HCT116 (cell line): ENCODE results near the gene CARD18. TPM values are rescaled to one million over a fixed set of nuclear protein-coding genes. Genes with fewer than 3 reads are reported as not detected.
"Not testable (repeated sequence)": the region's sequence is repeated elsewhere in the genome, so short reads cannot be mapped to it uniquely, and the experiment has no call there.

Experiments
- ATAC-seq: fragments of 200-7000 bp; cut with Tn5 transposase; 2 replicates; pipeline ENCODE4 v1.9.1; 2020; ENCODE audit warnings: mild to moderate bottlenecking, moderate library complexity
- BruUV-seq: library from RNA; stranded (reverse); fragments of 400-500 nt; replicated peaks from 2 replicates; lab custom pipeline; 2021; lab: Mats Ljungman, UMichigan
- CTCF ChIA-PET: fragments of 300-600 bp; sonication (Branson Sonifier 250); formaldehyde crosslinking; loops from one replicate; lab custom pipeline; 2021; ENCODE audit warnings: antibody characterized with exemption; lab: Charles Lee
- POLR2A ChIA-PET: fragments of 300-600, 350-600 bp; sonication (Branson Sonifier 250); formaldehyde crosslinking; loops from one replicate; lab custom pipeline; 2021; ENCODE audit warnings: antibody characterized with exemption; lab: Charles Lee
- RAD21 ChIA-PET, 2 experiments: fragments of 300-600 bp; sonication (Branson Sonifier 250); formaldehyde crosslinking; loops; one replicate each; lab custom pipeline; 2023; ENCODE audit warnings: low total read pairs in 2 of 2; ENCODE audit not compliant: uncharacterized antibody in 2 of 2, unreplicated experiment in 2 of 2, low non-redundant PET in 1 of 2; lab: Charles Lee
- DNase-seq: peaks from one replicate; pipeline ENCODE4 v3.0.0-alpha.2; 2010; ENCODE audit warnings: low read depth, low spot score
- H2AFZ ChIP-seq: fragments of 200-600 bp; shearing (Covaris generic), sonication (generic); 2 replicates; pipeline ENCODE4 v1.6.1; 2017; ENCODE audit warnings: low read depth, mixed run types, mixed read lengths, antibody characterized with exemption, low read length; ENCODE audit not compliant: poor library complexity, severe bottlenecking
- H3K27ac ChIP-seq: 2 replicates; pipeline ENCODE4 v1.5.1; 2012; ENCODE audit warnings: low read depth, low read length
- H3K27me3 ChIP-seq: fragments of 200-600 bp; sonication (generic); 2 replicates; pipeline ENCODE4 v1.6.1; 2016; ENCODE audit warnings: mixed run types, low read length, mixed read lengths; ENCODE audit not compliant: insufficient read depth
- H3K36me3 ChIP-seq, 2 experiments: fragments of 200-500 bp in 1 of 2; fragments of 200-600 bp in 1 of 2; sonication (Bioruptor generic) in 1 of 2; sonication (generic) in 1 of 2; 2 replicates each; pipeline versions ENCODE4 v1.5.1 to v1.6.1; 2014 to 2016; ENCODE audit warnings: low read length in 2 of 2, inconsistent platforms in 1 of 2, mixed read lengths in 1 of 2, mixed run types in 1 of 2; ENCODE audit not compliant: insufficient read depth in 2 of 2, control insufficient read depth in 1 of 2
- H3K4me1 ChIP-seq, 2 experiments: fragments of 200-600 bp in 1 of 2; sonication (generic) in 1 of 2; 2 replicates each; pipeline versions ENCODE4 v1.5.1 to v1.6.1; 2012 to 2017; ENCODE audit warnings: low read length in 2 of 2, inconsistent platforms in 1 of 2, mild to moderate bottlenecking in 1 of 2, mixed read lengths in 1 of 2, mixed run types in 1 of 2, moderate library complexity in 1 of 2; ENCODE audit not compliant: insufficient read depth in 2 of 2, control insufficient read depth in 1 of 2
- H3K4me2 ChIP-seq: fragments of 200-600 bp; sonication (generic); 2 replicates; pipeline ENCODE4 v1.6.1; 2017; ENCODE audit warnings: mixed run types, low read length, mixed read lengths
- H3K4me3 ChIP-seq, 2 experiments: fragments of 200-600 bp in 1 of 2; sonication (generic) in 1 of 2; replicated peaks in 1 of 2; 2 replicates each; pipeline ENCODE4 v1.5.1; 2011 to 2016; ENCODE audit warnings: low read length in 2 of 2, control low read depth in 1 of 2, low read depth in 1 of 2, mild to moderate bottlenecking in 1 of 2, mixed read lengths in 1 of 2, mixed run types in 1 of 2
- H3K79me2 ChIP-seq: fragments of 200-600 bp; sonication (generic); 2 replicates; pipeline ENCODE4 v1.6.1; 2017; ENCODE audit warnings: mild to moderate bottlenecking, mixed run types, low read length, moderate library complexity, mixed read lengths; ENCODE audit not compliant: insufficient read depth
- H3K9ac ChIP-seq: fragments of 200-600 bp; sonication (generic); 2 replicates; pipeline ENCODE4 v1.6.1; 2016; ENCODE audit warnings: low read length, mixed read lengths
- H3K9me2 ChIP-seq: fragments of 200-600 bp; sonication (generic), shearing (Covaris generic); 2 replicates; pipeline ENCODE4 v1.6.1; 2017; ENCODE audit warnings: mixed run types, mild to moderate bottlenecking, moderate library complexity; ENCODE audit not compliant: insufficient read depth
- H3K9me3 ChIP-seq, 2 experiments: fragments of 200-500 bp in 1 of 2; fragments of 200-600 bp in 1 of 2; sonication (Bioruptor generic) in 1 of 2; sonication (generic) in 1 of 2; 2 replicates each; pipeline ENCODE4 v1.6.1; 2014 to 2017; ENCODE audit warnings: low read length in 2 of 2, mixed read lengths in 2 of 2, inconsistent platforms in 1 of 2, low read depth in 1 of 2, mild to moderate bottlenecking in 1 of 2, mixed run types in 1 of 2, moderate library complexity in 1 of 2; ENCODE audit not compliant: control insufficient read depth in 1 of 2, insufficient read depth in 1 of 2
- H4K20me1 ChIP-seq: fragments of 200-600 bp; sonication (generic), shearing (Covaris generic); 2 replicates; pipeline ENCODE4 v1.6.1; 2017; ENCODE audit warnings: mixed run types, mild to moderate bottlenecking, moderate library complexity; ENCODE audit not compliant: insufficient read depth
- CBX3 ChIP-seq: IDR thresholded peaks from 2 replicates; pipeline ENCODE4 v1.6.1; 2012; ENCODE audit warnings: low read depth
- CEBPB ChIP-seq: IDR thresholded peaks from 2 replicates; pipeline ENCODE4 v1.6.1; 2012; ENCODE audit warnings: low read depth
- CTCF ChIP-seq, 3 experiments: fragments of 200-600 bp in 1 of 3; sonication (generic) in 1 of 3; IDR thresholded peaks in 2 of 3; conservative IDR thresholded peaks in 1 of 3; 2 replicates each; pipeline ENCODE4 v1.5.1; 2012 to 2017; ENCODE audit warnings: low read depth in 2 of 3, low read length in 2 of 3, antibody characterized with exemption in 1 of 3, borderline replicate concordance in 1 of 3, control low read depth in 1 of 3, mild to moderate bottlenecking in 1 of 3, mixed read lengths in 1 of 3, mixed run types in 1 of 3, moderate library complexity in 1 of 3; ENCODE audit not compliant: insufficient read depth in 1 of 3
- FOSL1 ChIP-seq: IDR thresholded peaks from 2 replicates; pipeline ENCODE4 v1.6.1; 2012; ENCODE audit warnings: low read depth
- RAD21 ChIP-seq: IDR thresholded peaks from 2 replicates; pipeline ENCODE4 v1.6.1; 2012; ENCODE audit warnings: low read depth, mild to moderate bottlenecking
- TCF7L2 ChIP-seq: IDR thresholded peaks from 2 replicates; pipeline ENCODE4 v1.7.0; 2011; ENCODE audit warnings: borderline replicate concordance, inconsistent platforms; ENCODE audit not compliant: insufficient read depth, insufficient read length; ENCODE audit errors: extremely low read depth
- YY1 ChIP-seq: IDR thresholded peaks from 2 replicates; pipeline ENCODE4 v1.6.1; 2011; ENCODE audit warnings: low read length, low read depth, moderate library complexity, mild to moderate bottlenecking; ENCODE audit not compliant: insufficient replicate concordance; ENCODE audit errors: extremely low read depth
- intact Hi-C: fragments of 100-400 bp; cut with micrococcal nuclease; formaldehyde crosslinking; loops from 2 replicates; pipeline ENCODE4 v1.10.0; 2022
- total RNA-seq: library from RNA; stranded (reverse); gene quantifications from one replicate; pipeline ENCODE4 v1.2.1, GENCODE V29; 2021; ENCODE audit not compliant: unreplicated experiment

Gene CARD18
- total RNA-seq, 1 experiment from 2014 or later: not detected

DNA sequence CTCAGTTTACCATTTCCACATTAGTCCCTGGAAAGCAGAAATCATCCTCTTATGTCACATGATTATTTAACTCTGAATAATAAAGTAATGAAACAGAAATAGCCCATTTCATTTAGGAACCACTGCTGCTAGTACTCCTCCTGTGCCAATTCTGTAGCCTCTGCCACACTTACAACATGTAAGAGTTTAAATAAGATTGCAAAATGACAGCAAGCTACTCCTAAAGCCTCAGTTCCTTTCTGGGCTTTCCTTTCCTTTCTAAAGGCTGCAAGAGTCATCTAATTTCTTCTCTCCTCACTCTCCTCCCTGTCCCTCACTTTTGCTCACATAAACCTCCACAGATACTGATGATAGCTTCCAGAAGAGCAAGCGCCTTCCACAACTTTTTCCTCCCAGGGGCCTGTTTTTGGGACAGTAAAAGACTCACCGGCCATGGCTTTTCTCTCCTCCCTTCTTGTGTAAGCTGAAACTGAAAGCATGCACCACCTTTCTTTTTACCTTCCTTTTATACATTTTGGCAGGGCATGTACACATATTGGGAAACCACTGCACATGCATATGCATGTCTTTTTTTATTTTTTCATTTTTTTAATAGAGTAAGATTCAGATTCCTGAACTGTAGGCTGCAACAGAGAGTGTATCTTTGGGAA lies 38.5 kb downstream of the CARD18 start:
- Histone ChIP-seq H3K9me3 (no peaks in the 10 kb centered on the region), H2AFZ (no peak overlapping the region), H3K79me2 (no peaks in the 10 kb centered on the region), H3K27me3 (no peaks in the 10 kb centered on the region), H3K9ac (no peak overlapping the region), H3K4me2 (no peak overlapping the region), H3K36me3 (no peaks in the 10 kb centered on the region), H3K4me3 (no peak overlapping the region), H3K4me1 (peaks cover 0 to 6% of the 10 kb centered on the region in 2 experiments; a peak in 1 of 4 replicates), H3K9me2 (no peaks in the 10 kb centered on the region), H3K27ac (no peak overlapping the region), H4K20me1 (no peaks in the 10 kb centered on the region)
- CTCF ChIA-PET: no interaction called here
- no TSS peak for BruUV-seq
- POLR2A ChIA-PET: no interaction called here
- ATAC-seq (no peak), DNase-seq (no peak)
- intact Hi-C loops: no loop called here
- RAD21 ChIA-PET: no interaction called here
- no peak for TF ChIP-seq CEBPB
- TF ChIP-seq CBX3: no peak

- Histone ChIP-seq H3K27me3 (no peaks in the 10 kb centered on the region), H3K9me2 (no peaks in the 10 kb centered on the region), H3K9ac (no peak overlapping the region), H3K4me2 (peak overlapping the region; percentile 12; the same call in 1 of the 2 replicates), H3K79me2 (no peaks in the 10 kb centered on the region), H3K9me3 (no peaks in the 10 kb centered on the region), H2AFZ (no peak overlapping the region), H3K27ac (no peak overlapping the region), H3K4me3 (no peak overlapping the region), H3K36me3 (no peaks in the 10 kb centered on the region), H3K4me1 (peaks cover 0 to 6% of the 10 kb centered on the region in 2 experiments; a peak in 1 of 4 replicates), H4K20me1 (no peaks in the 10 kb centered on the region)
- ChIA-PET POLR2A (no interaction called here), RAD21 (no interaction called here), CTCF (no interaction called here)
- no peak for DNase-seq
- intact Hi-C loops: no loop called here
- ATAC-seq: no peak
- no peak for TF ChIP-seq RAD21
- TF ChIP-seq FOSL1: no peak
- TF ChIP-seq CTCF (IDR thresholded peaks at IDR 0.05 in 2 of 3, conservative IDR thresholded peaks at IDR 0.05 in 1 of 3; ENCODE audit: borderline replicate concordance in 1 of 3, insufficient read depth in 1 of 3, low read depth in 2 of 3, low read length in 2 of 3): no peak
- no peak for TF ChIP-seq CBX3
- no peak for TF ChIP-seq TCF7L2
- no peak for TF ChIP-seq YY1
- no TSS peak for BruUV-seq
Measured at GRCh38 chr11:105100206-105100605, 39.4 kb downstream of the CARD18 start.

GRCh38 chr11:105099594-105099993 lies 40.0 kb downstream of the CARD18 start:
- H3K4me2 ChIP-seq, RAD21 ChIA-PET, H3K4me1 ChIP-seq, H3K36me3 ChIP-seq, H4K20me1 ChIP-seq, ATAC-seq, DNase-seq, H2AFZ ChIP-seq, BruUV-seq, H3K9me2 ChIP-seq, H3K4me3 ChIP-seq, H3K27ac ChIP-seq, H3K79me2 ChIP-seq, H3K27me3 ChIP-seq, intact Hi-C loops, H3K9me3 ChIP-seq, CTCF ChIA-PET, POLR2A ChIA-PET, H3K9ac ChIP-seq: not testable (repeated sequence)
